Left forelimb (tissue), 1 donor: Measurements from ENCODE around the gene ADAM15.

ENCODE experiments used
- DNase-seq: peaks from one replicate; pipeline ENCODE4 v3.0.0-alpha.2; 2018; ENCODE audit warnings: low spot score

The ADAM15 gene

DNA sequence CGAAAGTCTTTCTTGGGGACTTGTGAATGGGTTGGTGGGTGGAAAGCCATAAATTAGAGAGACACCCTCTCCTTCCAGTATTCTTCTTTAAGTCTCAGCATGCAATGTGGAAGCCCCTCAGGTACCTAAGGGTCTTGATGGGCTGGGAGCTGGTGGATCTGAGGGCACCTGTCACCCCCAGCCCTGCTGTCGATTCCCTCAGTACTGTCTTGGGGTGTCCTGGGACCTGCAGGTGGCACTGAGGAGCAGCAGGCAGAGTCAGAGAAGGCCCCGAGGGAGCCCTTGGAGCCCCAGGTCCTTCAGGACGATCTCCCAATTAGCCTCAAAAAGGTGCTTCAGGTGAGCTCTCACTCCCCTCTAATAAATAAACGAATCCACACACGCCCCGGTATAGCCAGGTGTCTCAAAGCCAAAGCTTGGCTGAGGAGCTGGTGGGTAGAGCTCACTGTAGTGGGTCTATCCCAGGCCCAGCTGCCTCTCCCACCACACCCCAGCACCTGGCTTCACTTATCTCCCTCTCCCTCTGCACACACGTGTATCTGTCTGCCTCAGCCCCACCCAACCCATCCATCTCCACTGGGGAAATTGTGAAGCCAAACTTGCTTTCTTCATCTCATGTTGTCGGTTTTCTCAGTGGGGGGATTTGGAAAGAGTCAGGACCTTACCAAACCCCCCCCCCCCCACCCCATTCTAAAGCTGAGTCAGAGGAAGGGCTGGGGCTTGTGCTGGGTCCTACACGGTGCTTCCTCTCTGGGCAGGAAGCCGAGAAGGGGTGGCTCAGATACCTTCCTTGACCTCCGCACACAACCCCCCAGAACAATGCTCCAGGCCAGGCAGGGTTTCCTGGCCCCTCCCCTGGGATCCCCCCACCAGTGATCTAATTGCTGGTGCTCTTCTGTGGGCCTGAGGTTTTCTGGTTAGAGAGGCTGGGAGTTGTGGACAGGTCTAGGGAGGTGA lies 1.6 kb downstream of the ADAM15 start:
- DNase-seq = no peak

DNA sequence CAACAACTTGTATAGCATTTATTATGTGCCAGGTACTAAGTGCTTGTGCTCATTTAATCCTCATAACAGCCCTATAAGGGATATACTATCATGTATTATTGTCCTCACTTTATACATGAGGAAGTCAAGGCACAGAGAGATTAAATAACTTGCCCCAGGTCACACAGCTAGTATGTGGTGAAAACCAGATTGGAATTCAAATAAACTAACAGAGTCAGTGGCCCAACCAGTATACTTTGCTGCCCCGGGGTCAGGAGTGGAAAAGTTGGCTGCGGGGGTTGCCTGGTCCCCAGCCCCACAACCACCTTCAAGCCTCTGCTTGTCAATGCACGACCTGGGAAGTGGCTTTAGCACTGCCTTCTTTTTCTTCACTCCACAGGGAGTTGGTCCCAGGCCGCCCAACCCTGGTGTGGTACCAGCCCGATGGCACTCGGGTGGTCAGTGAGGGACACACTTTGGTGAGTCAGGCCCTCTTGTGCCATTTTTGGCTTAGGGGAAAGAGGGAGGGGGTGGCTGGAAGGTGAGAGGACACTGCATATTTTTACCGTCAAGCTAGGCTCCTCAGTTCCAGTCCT lies 2.5 kb downstream of the ADAM15 start:
- no peak for DNase-seq

- no peak for DNase-seq
Observed at GRCh38 chr1:155057104-155057503, 6.0 kb downstream of the ADAM15 start.

GRCh38 chr1:155057788-155058211 lies 6.7 kb downstream of the ADAM15 start:
- DNase-seq = no peak

GRCh38 chr1:155060736-155061135 lies 9.6 kb downstream of the ADAM15 start:
- DNase-seq = no peak

GRCh38 chr1:155061381-155062150 lies 10.4 kb downstream of the ADAM15 start:
- DNase-seq = peak; percentile 93

- DNase-seq = no peak
Observed at GRCh38 chr1:155062151-155062686, 11.1 kb downstream of the ADAM15 start.

DNA sequence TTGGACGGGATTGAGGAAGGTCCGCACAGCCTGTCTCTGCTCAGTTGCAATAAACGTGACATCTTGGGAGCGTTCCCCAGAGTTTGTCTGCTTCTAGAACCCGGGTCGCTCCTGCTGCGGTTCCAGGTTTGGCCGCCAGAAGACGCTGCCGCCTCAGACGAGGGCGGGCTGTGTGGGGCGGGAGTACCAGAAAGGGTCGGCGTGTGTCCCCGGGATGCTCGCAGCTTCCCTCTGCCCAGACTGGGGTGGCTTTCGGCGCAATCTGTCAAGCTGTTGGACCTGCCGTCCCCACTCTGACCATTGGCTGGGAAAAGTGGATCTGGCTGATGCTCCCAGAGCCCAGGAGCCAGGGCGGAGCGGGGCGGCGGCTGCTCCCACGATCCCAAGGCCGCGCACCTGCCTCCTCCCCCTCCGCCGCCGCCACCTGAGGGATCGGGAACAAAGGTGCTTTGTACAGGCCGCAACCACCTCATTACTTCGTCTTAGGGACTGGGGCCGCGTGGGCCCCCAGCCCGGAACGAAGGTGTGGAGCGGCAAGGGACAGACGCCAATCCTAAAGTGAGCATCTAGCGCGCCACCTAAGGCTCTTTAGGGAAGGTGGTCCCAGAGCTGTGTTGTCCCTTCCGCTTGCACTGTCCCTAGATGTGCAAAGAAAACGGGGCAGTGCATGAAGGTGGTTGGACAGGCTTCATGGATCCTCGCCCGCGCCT lies 11.7 kb downstream of the ADAM15 start:
- peak; percentile 85 for DNase-seq

- DNase-seq = peak; percentile 89
Observed at GRCh38 chr1:155063550-155064110, 12.5 kb downstream of the ADAM15 start, which contains the start of gene EFNA4. EFNA4 (plus strand) TSS chr1:155063740; CDS start chr1:155063824, 84 bp downstream.

DNA sequence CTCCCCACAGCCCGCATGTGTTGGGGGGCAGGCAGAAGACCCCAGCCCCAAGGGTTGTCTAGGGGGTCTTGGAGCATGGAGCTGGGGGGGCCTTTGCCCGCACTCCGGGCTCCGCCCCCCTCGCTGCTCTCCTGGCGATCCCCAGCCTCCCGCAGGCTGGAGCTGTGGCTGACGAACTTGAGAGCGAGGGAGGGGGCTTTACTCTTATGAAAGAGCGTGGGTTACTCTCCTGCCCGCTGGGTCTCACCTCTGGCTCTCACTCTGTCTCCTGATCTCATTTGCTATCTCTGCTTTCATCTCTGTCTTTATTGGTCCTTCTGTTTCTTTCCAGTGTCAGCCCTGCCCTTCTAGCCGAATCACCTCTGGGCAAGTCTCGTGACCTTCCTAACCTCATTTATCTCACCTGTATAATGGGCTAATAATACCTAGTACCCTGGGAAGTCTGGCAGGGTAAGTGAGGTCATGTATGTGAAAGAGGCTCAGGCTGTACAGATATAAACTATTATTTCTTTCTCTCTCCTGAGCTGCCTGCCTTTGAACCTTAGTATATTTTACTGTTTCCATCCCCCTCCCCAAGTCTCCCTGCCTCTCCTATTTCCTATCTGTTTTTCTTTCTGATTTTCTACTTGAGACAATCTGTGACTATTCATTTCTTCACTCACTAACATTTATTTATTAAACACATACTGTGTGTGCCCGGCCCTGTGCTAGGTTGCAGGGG lies 13.2 kb downstream of the ADAM15 start:
- DNase-seq = no peak

GRCh38 chr1:155064832-155065429 lies 13.8 kb downstream of the ADAM15 start:
- no peak for DNase-seq

GRCh38 chr1:155066777-155067176 lies 15.7 kb downstream of the ADAM15 start:
- DNase-seq = no peak

DNA sequence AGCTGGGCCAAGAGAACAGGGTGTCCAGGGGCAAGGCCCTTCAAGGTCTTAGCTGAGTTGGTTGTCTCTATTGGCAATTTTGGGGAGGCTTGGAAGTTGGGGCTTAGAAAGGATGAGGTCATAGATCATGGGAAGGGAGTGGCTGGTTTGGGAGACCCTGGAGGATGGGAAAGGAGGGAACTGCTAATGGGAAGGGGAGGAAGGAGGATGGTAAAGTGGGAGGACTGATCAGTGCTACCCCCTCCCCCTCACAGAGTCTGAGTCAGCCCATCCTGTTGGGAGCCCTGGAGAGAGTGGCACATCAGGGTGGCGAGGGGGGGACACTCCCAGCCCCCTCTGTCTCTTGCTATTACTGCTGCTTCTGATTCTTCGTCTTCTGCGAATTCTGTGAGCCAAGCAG lies 17.5 kb downstream of the ADAM15 start:
- DNase-seq = no peak

- DNase-seq = no peak
Observed at GRCh38 chr1:155069551-155070157, 18.5 kb downstream of the ADAM15 start.

DNA sequence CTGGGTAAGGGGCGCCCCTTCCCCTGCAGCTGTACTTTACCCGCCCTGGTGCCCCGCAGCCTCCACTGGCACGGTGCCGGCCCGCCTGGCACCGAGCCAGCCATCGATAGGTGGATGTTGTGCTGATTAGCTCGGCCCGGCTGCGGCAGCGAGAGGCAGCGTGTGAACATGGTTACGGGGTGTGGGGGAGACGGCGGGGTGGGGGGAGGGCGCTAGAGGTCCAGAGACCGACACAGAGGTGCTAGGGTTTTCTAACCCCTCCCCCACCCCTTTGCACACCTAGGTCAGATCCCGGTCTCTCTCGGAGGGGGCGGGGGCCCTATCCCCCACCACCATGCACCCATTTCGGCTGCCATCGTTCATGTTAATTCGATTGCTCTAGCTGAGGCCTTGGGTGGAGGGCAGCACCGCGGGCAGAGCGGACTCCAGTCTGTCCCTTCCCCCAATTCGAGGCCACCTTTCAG lies 19.1 kb downstream of the ADAM15 start:
- no peak for DNase-seq

GRCh38 chr1:155070721-155071569 lies 19.8 kb downstream of the ADAM15 start:
- peak; percentile 85 for DNase-seq

DNA sequence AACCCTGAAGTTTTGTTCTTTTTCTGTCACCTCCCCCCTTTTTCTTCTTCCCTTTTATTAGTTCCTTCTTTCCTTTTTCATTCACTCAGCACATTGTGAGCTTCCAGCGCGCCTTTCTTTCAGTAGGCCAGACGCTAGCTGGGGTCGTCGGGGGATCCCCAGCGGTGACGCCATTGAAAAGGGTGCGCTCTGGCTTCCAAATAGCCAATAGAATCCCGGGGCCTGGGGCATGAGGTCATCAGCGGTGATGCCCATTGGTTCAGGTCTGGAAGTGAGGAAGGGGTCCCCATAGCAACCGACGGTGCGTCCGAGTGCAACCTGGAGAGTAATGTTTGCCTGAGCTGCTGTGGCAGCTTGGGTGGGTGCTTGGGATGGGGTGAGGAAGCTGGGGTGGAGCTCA lies 20.6 kb downstream of the ADAM15 start:
- no peak for DNase-seq

DNA sequence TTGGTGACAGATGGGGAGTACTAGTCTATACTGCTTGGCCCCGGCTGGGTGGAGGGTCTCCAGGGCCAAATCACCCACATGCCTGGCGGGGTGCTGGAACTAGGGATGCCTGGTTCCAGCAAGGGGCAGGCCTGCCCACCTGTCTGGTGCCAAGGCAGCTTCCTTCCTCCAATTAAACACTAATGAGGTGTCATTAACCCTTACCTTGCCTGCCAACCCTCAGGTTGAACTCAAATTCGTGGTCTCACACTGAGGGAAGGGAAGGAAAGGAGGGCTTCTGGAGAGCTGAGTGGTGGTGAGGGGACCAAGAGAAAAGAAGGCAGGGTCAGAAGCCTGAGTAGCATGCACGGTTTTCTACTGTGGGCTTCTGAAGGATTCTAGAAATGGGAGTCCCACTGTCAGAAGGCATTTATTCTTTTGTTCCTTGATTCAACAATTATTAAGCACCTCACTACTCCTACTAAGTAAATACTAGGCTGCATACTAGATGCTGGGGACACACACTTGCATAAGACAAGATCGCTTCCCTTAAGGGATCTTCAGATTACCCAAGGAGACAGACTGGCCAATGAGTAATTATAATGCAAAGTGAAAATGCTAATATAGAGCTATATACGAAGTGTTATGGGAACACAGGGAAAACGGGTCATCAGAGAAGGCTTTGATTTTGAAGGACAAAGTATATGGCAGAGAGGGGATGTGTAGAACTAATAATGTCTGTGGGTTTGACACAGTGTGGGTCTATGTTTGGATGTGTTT lies 21.6 kb downstream of the ADAM15 start:
- DNase-seq = no peak
